ENCODE results near the gene ZNF772. TPM values are rescaled to one million over a fixed set of nuclear protein-coding genes. Genes with fewer than 3 reads are reported as not detected.
"Not testable (repeated sequence)": the region's sequence is repeated elsewhere in the genome, so short reads cannot be mapped to it uniquely, and the experiment has no call there.

The ZNF772 gene
- total RNA-seq, 2 experiments from 2014 or later, result 2.5 to 3.2 TPM

DNA sequence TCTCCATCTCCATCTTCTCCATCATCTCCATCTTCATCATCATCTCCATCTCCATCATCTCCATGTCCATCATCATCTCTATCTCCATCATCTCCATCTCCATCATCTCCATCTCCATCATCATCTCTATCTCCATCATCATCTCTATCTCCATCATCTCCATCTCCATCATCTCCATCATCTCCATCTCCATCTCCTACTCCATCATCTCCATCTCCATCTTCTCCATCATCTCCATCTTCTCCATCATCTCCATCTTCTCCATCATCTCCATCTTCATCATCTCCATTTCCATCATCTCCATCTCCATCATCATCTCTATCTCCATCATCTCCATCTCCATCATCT lies 21.9 kb upstream of the ZNF772 start:
- peak in 1 of 14 experiments; percentile 18 for DNase-seq
- not testable (repeated sequence) for H3K27ac ChIP-seq (ENCODE audit: low read depth in 1 of 2, low read length in 2 of 2); H3K27me3 ChIP-seq (ENCODE audit: control insufficient read depth in 1 of 2, insufficient read depth in 2 of 2, low read length in 2 of 2); H3K4me1 ChIP-seq (ENCODE audit: insufficient read depth, low read length); ATAC-seq (ENCODE audit: poor library complexity); H3K27me3 Mint-ChIP-seq; H3K36me3 ChIP-seq (ENCODE audit: insufficient read depth, low read length); H3K4me3 ChIP-seq (ENCODE audit: low read length)
- intact Hi-C loops (cut with DNase I, micrococcal nuclease), result loop anchor here (1.0 to 2.0 kb wide), 3 partner anchors 22 to 59 kb away; partner anchors contain the start of genes ZNF772 (in 2 of the 2), ZNF549 (in 1 of the 2) and ZNF550 (in 1 of the 2)
- H3K4me1 Mint-ChIP-seq (ENCODE audit: low read depth), result peaks cover 30% of the 10 kb centered on the region
- peak overlapping the region; percentile 85 for H3K4me3 Mint-ChIP-seq
- ChIA-PET CTCF (interaction anchor here (0.9 to 1.4 kb wide), 2 partner anchors 22 to 28 kb away, joined by 3 read pairs; partner anchors contain the start of genes ZNF549 and ZNF772), POLR2A (interaction anchor here (0.6 to 1.9 kb wide), 9 partner anchors 12 to 320 kb away, joined by 3 to 10 read pairs (median 4); partner anchors contain the start of genes ZNF416, ZNF419, ZNF548 and ZNF549)
- H3K36me3 Mint-ChIP-seq (ENCODE audit: low read depth), result peaks cover 76% of the 10 kb centered on the region
- H3K9me3 Mint-ChIP-seq, result peaks cover 20% of the 10 kb centered on the region
- H3K27ac Mint-ChIP-seq, result peak overlapping the region; percentile 60
- peaks cover 46 to 61% of the 10 kb centered on the region in 2 experiments for H3K9me3 ChIP-seq (ENCODE audit: control insufficient read depth in 1 of 2, insufficient read depth in 1 of 2, low read length in 2 of 2)

DNA sequence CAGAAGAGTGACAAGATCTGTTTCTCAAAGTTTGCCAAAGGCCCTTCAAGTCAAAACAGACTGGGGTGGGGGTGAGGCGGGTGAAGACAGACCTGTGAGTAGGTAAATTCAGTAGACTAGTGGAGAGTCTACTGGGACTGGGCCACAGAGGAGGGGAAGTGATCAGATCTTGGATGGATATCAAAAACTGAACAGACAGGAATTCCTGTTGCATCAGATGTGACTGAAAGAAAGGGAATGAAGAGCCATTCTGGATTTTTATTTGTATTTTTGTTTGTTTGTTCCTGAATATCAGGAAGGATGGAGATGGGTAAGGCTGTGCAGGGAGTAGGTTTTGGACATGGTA lies 10.9 kb upstream of the ZNF772 start:
- not testable (repeated sequence) for ATAC-seq (ENCODE audit: poor library complexity); H3K27me3 ChIP-seq (ENCODE audit: control insufficient read depth in 1 of 2, insufficient read depth in 2 of 2, low read length in 2 of 2); H3K27me3 Mint-ChIP-seq; DNase-seq; H3K27ac ChIP-seq (ENCODE audit: low read depth in 1 of 2, low read length in 2 of 2)
- intact Hi-C loops (cut with DNase I, micrococcal nuclease), result loop anchor here in 1 of 2 experiments (5.0 kb wide), 1 partner anchor 76 kb away; the partner anchor contains the start of gene ZNF17
- Histone ChIP-seq H3K36me3 (ENCODE audit: insufficient read depth, low read length) (peaks cover 25% of the 10 kb centered on the region), H3K9me3 (ENCODE audit: control insufficient read depth in 1 of 2, insufficient read depth in 1 of 2, low read length in 2 of 2) (peaks cover 12 to 21% of the 10 kb centered on the region in 2 experiments), H3K4me1 (ENCODE audit: insufficient read depth, low read length) (peaks cover 16% of the 10 kb centered on the region), H3K4me3 (ENCODE audit: low read length) (peak overlapping the region; percentile 80)
- peak overlapping the region; percentile 57 for H3K27ac Mint-ChIP-seq
- POLR2A ChIA-PET, result interaction anchor here (1.0 to 1.7 kb wide), 6 partner anchors 11 to 297 kb away, joined by 5 to 10 read pairs (median 5); partner anchors contain the start of genes ZNF264, ZNF416, ZNF549 and ZNF671
- CTCF ChIA-PET, result interaction anchor here (1.2 kb wide), 1 partner anchor 9 kb away, joined by 3 read pairs; no protein-coding TSS in a partner anchor
- H3K9me3 Mint-ChIP-seq, result peaks cover 27% of the 10 kb centered on the region
- H3K4me1 Mint-ChIP-seq (ENCODE audit: low read depth), result peaks cover 19% of the 10 kb centered on the region
- H3K4me3 Mint-ChIP-seq, result peak overlapping the region; percentile 88
- peaks cover 58% of the 10 kb centered on the region for H3K36me3 Mint-ChIP-seq (ENCODE audit: low read depth)

- H3K27me3 Mint-ChIP-seq; H3K27me3 ChIP-seq (ENCODE audit: control insufficient read depth in 1 of 2, insufficient read depth in 2 of 2, low read length in 2 of 2): not testable (repeated sequence)
- peak within 1 kb of the TSS; percentile 88 for H3K4me3 Mint-ChIP-seq
- POLR2A ChIA-PET, result interaction anchor here (0.6 to 1.7 kb wide), 15 partner anchors 10 to 1032 kb away, joined by 3 to 10 read pairs (median 4); partner anchors contain the start of genes ZBTB45, ZNF154, ZNF211 and ZNF264
- peaks cover 16% of the 10 kb centered on the region for H3K4me1 ChIP-seq (ENCODE audit: insufficient read depth, low read length)
- CTCF ChIA-PET, result interaction anchor here (1.2 to 2.6 kb wide), 2 partner anchors 9 to 11 kb away, joined by 3 to 9 read pairs; partner anchors contain the start of gene ZNF772
- peaks cover 24% of the 10 kb centered on the region for H3K9me3 Mint-ChIP-seq
- peaks cover 20% of the 10 kb centered on the region for H3K36me3 ChIP-seq (ENCODE audit: insufficient read depth, low read length)
- ATAC-seq (ENCODE audit: poor library complexity) (peak; percentile 97), DNase-seq (peak; percentile 90 to 98 (median 95))
- peaks cover 19% of the 10 kb centered on the region for H3K4me1 Mint-ChIP-seq (ENCODE audit: low read depth)
- H3K4me3 ChIP-seq (ENCODE audit: low read length), result peak within 1 kb of the TSS; percentile 80
- intact Hi-C loops (cut with DNase I, micrococcal nuclease), result loop anchor here in 1 of 2 experiments (2.0 to 5.0 kb wide), 2 partner anchors 39 to 75 kb away; partner anchors contain the start of genes ZNF17 and ZNF549
- H3K27ac ChIP-seq (ENCODE audit: low read depth in 1 of 2, low read length in 2 of 2), result peak within 1 kb of the TSS; percentile 65 to 79
- peaks cover 53% of the 10 kb centered on the region for H3K36me3 Mint-ChIP-seq (ENCODE audit: low read depth)
- H3K27ac Mint-ChIP-seq, result peak within 1 kb of the TSS; percentile 57
- H3K9me3 ChIP-seq (ENCODE audit: control insufficient read depth in 1 of 2, insufficient read depth in 1 of 2, low read length in 2 of 2), result peaks cover 6 to 20% of the 10 kb centered on the region in 2 experiments
These were observed 10.3 kb upstream of the ZNF772 start, which contains the start of gene ZNF419 for GRCh38 chr19:57487477-57488298. TSS of gene ZNF419 (plus strand) at chr19:57487750. CDS start at chr19:57487951, 201 bp downstream.

GRCh38 chr19:57473646-57474045 lies 3.7 kb downstream of the ZNF772 start:
- peaks cover 19% of the 10 kb centered on the region for H3K4me1 Mint-ChIP-seq (ENCODE audit: low read depth)
- ChIA-PET POLR2A (no interaction called here), CTCF (interaction anchor here (0.6 kb wide), 1 partner anchor 165 kb away, joined by 3 read pairs; no protein-coding TSS in a partner anchor)
- Histone ChIP-seq H3K27ac (ENCODE audit: low read depth in 1 of 2, low read length in 2 of 2) (no peak overlapping the region), H3K36me3 (ENCODE audit: insufficient read depth, low read length) (peaks cover 11% of the 10 kb centered on the region), H3K9me3 (ENCODE audit: control insufficient read depth in 1 of 2, insufficient read depth in 1 of 2, low read length in 2 of 2) (peaks cover 30 to 93% of the 10 kb centered on the region in 2 experiments), H3K27me3 (ENCODE audit: control insufficient read depth in 1 of 2, insufficient read depth in 2 of 2, low read length in 2 of 2) (no peaks in the 10 kb centered on the region), H3K4me1 (ENCODE audit: insufficient read depth, low read length) (peaks cover 16% of the 10 kb centered on the region), H3K4me3 (ENCODE audit: low read length) (no peak overlapping the region)
- TF ChIP-seq, protein P1, sequence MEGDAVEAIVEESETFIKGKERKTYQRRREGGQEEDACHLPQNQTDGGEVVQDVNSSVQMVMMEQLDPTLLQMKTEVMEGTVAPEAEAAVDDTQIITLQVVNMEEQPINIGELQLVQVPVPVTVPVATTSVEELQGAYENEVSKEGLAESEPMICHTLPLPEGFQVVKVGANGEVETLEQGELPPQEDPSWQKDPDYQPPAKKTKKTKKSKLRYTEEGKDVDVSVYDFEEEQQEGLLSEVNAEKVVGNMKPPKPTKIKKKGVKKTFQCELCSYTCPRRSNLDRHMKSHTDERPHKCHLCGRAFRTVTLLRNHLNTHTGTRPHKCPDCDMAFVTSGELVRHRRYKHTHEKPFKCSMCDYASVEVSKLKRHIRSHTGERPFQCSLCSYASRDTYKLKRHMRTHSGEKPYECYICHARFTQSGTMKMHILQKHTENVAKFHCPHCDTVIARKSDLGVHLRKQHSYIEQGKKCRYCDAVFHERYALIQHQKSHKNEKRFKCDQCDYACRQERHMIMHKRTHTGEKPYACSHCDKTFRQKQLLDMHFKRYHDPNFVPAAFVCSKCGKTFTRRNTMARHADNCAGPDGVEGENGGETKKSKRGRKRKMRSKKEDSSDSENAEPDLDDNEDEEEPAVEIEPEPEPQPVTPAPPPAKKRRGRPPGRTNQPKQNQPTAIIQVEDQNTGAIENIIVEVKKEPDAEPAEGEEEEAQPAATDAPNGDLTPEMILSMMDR (IDR thresholded peaks at IDR 0.05), result no peak
- H3K27ac Mint-ChIP-seq, result no peak overlapping the region
- no peaks in the 10 kb centered on the region for H3K27me3 Mint-ChIP-seq
- no peak for ATAC-seq (ENCODE audit: poor library complexity)
- H3K9me3 Mint-ChIP-seq, result peaks cover 23% of the 10 kb centered on the region
- no peak overlapping the region for H3K4me3 Mint-ChIP-seq
- peaks cover 99% of the 10 kb centered on the region for H3K36me3 Mint-ChIP-seq (ENCODE audit: low read depth)
- intact Hi-C loops (cut with DNase I, micrococcal nuclease), result no loop called here
- DNase-seq, result no peak
